GM19193 (cell line): Measurements from ENCODE around the gene MAP2K5.
A peak's percentile ranks its signal among the peaks of the same experiment; 100 is the strongest.

Experiments used
- POLR2A ChIP-seq: IDR thresholded peaks from 4 replicates; pipeline ENCODE4 v1.6.1; 2011; ENCODE audit not compliant: insufficient read depth, insufficient read length; ENCODE audit errors: extremely low read depth

The MAP2K5 gene

GRCh38 chr15:67542420-67543347 lies at the start of gene MAP2K5:
Gene MAP2K5 (plus strand): TSS chr15:67542703. CDS start chr15:67543336, 633 bp downstream.
- peak; percentile 82 for TF ChIP-seq POLR2A

DNA sequence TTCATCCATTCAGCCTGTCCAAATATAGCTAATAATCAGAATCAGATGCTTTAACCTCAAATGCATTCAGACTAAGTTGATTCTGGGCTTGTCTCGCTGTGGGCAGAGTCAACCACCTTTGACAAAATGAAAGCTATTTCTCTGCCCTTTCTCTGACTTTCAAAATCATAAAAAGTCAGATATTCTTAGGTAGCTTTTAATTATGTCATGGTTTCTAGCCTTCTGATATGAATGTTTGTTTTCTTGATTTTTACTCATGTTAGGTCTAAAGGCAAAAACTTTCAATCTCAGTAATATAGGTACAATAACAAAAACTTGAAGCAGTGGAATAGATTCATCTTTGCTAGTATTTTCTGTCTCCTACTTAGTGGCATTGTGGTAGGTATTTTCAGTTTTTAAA lies 46.9 kb upstream of the MAP2K5 start:
- no peak for TF ChIP-seq POLR2A

DNA sequence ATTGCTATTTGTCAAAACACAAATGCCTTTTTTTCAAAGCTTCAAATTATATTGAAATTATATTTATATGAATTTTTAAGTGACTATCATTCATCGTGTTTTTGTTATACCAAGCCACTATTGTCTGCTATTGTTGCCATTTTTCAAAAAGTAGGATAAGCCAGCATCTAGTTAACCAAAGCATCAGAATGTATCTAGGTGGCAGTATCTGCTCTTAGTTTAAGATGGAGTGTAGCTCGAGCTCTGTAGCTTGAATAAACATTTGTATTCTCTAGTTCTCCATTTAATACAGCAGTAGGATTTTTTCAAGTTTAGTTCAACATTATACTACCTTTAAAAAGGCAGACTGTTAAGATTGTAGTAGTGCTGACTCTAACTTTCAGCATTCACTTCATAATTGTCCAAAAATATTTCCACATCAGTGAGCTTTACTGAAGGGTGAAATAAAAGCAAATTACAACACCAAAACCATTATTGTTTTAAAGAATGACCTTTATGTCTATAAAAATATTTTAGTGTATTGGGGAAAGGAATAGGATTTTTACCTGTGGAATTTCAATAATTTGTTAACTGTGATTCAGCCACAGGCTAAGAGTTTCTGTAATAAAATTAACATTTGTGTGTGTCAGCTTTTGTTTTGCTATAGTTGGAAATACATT lies 41.2 kb upstream of the MAP2K5 start:
- TF ChIP-seq POLR2A = no peak

DNA sequence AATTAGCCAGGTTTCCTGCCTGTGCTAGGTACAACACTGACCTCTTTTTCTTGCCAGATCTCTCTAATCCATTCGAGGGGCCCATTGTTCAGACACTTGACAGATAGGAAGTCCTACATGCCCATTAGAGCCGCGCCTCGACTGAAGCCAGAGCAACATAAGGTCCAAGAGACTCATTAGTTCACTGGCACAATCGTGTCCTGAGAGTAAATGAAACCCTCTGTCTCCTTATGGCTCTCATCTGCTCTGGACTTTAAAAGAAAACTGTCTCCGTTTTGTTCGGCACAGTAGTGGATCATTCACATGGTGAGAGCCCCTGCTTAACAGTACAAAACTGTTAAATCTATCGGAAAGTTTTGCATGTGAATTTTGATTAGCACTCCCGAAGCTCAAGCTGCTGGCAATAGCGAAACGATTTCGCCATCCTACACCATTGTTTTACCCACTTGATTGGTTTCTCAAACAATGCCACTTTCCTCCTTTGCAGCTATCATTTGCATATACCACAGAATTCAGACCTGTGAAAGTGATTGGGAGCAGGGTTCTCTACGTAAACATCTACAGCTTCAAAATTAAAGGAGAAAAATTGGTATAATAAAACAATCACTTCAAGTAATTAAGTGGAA lies 40.6 kb upstream of the MAP2K5 start:
- no peak for TF ChIP-seq POLR2A

GRCh38 chr15:67504056-67504455 lies 38.4 kb upstream of the MAP2K5 start:
- TF ChIP-seq POLR2A = no peak

- TF ChIP-seq POLR2A = no peak
These were observed 37.7 kb upstream of the MAP2K5 start for GRCh38 chr15:67504796-67505195.

GRCh38 chr15:67505675-67506572 lies 36.6 kb upstream of the MAP2K5 start:
- TF ChIP-seq POLR2A = no peak

DNA sequence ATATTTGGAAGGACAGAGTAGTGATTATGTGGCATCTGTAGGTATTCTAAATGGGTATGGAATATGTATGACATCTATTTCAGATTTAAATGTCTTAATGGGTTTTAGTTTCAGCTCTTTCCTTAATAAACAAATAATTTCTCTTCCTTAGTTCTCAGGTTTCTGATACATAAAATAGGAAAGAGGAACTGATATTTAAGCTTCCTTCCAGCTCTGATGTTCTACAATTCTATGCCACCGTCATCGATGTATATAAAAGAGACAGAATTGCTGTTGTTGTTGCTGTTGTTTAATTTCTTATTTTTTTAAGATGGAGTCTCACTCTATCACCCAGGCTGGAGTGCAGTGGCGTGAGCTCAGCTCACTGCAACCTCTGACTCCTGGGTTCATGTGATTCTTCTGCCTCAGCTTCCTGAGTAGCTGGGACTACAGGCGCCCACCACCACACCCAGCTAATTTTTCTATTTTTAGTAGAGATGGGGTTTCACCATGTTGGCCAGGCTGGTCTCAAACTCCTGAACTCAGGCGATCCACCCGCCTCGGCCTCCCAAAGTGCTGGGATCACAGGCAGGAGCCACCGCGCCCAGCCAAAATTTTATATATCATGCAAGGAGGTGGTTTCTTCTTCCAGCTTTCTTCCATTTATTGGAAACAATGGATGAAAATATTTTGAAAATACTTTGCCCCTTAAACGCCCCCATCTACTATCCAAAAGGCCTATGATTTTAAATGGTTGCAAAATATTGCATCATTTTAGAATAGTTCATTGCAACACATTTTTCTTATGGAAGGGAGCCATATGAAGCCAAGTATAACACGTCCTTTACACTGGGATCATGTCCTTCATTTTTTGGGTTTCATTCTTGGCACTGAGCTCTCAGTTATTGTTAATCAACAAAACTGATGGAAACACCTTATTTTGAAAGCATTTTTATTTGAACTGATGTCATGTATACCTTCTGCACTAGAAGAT lies 35.4 kb upstream of the MAP2K5 start:
- no peak for TF ChIP-seq POLR2A

DNA sequence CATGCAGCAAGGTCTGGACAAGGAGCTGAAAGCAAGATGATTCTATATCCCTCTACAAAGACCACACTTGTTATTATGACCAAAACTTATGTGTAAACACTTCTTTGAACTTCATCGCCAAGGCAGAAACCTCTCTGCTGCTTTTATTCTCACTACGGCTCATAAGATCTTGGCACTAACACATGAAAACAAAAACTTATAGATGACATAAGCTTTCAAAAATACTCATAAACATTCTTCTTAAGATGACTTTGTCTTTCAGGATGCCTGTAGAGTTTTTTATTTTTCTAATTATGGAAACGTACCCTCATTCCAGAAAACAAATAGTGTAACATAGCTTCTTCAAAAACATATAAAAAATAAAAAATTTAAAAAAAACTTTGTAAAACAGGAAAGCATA lies 34.1 kb upstream of the MAP2K5 start:
- no peak for TF ChIP-seq POLR2A

DNA sequence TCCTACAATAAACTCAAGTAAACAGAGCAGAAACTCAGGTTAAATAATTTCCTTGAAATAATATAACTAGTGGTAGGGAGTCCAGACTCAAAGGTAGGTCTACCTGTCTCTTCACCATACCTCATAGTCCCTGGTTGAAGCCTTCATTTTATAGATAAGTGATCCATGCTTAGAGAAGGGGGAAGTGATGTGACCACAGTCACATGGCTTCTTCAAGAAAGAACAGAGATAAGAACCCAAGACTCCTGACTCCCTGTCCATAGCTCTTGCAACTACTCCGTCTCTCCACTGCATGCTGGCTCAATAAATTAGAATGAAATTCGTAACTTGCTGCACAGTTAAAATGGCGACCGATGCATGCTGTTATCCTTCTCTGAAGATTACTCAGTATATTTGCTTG lies 32.6 kb upstream of the MAP2K5 start:
- TF ChIP-seq POLR2A = no peak

- TF ChIP-seq POLR2A = no peak
These were observed 31.8 kb upstream of the MAP2K5 start for GRCh38 chr15:67510597-67511190.

DNA sequence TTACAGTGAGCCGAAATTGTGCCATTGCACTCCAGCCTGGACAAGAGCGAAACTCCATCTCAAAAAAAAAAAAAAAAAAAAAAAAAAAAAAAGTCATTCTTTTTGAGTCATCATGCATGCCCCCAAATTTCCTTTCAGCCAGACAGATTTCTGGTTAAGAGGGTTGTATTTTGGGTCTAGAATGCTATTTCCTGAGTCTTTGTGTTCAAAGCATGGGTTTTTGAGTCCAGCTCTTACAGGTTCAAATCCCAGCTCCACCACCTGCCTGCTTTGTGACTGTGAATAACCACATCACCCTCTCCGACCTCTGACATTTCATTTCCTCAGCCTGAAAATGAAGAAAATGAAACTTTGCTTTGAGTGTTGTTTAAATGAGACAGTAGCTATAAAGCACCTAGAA lies 30.9 kb upstream of the MAP2K5 start:
- no peak for TF ChIP-seq POLR2A

DNA sequence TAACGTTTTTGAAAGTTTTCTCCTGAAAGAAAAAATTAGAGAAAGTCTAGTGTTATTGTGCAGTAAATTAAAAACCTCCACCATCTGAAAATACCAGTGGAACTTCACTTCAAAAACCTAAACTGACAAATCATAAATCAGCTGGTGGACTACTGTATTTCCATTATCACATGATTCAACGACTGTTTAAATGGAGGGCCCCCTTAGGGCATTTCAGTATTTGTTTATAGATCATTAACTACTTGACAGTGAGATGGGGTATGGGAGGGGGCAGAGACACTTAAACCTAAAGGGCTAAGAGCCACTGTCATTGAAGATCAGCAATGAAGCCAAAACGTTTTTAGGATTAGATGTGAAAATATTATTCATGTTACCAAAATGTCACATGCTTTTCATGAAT lies 30.4 kb upstream of the MAP2K5 start:
- no peak for TF ChIP-seq POLR2A

DNA sequence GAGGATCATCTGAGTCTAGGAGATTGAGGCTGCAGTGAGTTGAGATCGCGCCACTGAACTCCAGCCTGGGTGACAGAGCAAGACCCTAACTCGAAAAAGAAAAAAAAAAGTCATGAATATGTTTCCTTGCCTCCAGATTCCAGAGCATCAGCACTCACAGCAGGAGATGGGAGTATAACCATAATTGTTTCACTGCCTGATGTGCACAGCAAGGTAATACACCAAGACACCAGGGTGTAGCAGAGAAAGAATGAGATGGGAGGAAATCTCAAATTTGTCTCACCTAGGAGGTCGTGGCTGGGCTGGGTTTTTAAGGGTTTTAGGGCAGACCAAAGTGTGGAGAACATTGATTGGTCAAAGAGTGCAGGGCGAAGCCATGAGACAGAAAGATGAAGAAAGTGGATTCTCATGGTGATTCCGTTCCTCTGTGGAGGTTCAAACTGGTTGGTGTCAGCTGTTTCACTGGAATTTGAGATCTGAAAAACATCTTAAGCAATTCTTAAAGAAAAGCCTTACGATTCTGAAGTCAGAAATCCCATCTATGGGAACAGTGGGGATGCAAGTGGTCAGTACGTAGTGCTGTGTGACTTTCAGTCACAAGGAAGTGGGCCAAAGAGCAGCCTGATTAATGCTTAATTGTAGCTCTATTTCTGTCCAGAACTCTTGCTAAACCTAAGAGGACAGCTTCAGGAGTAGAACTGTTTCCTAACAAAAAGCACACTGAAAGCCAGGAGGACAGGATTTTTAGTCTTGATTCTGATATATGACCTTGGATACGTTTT lies 29.4 kb upstream of the MAP2K5 start:
- no peak for TF ChIP-seq POLR2A
